GM12872 (cell line): ENCODE results near the gene ECE1.

Source experiments
- TF ChIP-seq, protein P1 (sequence below): IDR thresholded peaks from 3 replicates; pipeline ENCODE4 v1.5.1; 2011; ENCODE audit warnings: low read depth, mild to moderate bottlenecking, low read length, moderate library complexity; ENCODE audit not compliant: insufficient read depth

The ECE1 gene

DNA sequence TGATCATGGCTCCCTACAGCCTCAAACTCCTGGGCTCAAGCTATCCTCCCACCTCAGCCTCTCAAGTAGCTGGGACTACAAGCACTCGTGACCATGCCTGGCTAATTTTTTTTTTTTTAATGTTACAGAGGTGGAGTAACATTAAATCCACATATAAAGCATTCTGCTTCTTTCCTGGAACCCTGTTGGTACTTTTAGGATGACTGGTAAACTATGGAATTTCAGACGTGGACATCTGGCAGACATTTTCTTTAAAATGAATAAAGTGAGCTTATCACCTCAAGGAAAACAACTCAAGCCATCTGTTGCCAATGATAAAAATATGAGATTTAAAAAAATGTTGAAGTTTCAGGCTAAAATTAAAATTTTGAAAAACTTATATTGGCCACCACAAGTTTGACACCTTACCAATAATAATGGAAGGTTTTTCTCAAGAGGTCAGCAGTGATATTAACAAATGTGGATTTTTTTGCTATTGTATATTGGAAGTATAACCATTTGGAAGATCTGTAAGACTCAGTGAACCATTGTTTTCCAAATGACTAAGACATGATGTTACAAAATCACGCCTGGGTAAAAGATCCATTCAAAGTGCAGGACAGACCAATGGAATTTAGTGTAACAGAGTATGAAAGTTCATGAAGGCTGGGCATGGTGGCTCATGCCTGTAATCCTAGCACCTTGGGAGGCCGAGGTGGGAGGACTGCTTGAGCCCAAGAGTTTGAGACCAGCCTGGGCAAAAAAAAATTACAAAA is 60.8 kb downstream of the ECE1 start:
- TF ChIP-seq, protein P1, sequence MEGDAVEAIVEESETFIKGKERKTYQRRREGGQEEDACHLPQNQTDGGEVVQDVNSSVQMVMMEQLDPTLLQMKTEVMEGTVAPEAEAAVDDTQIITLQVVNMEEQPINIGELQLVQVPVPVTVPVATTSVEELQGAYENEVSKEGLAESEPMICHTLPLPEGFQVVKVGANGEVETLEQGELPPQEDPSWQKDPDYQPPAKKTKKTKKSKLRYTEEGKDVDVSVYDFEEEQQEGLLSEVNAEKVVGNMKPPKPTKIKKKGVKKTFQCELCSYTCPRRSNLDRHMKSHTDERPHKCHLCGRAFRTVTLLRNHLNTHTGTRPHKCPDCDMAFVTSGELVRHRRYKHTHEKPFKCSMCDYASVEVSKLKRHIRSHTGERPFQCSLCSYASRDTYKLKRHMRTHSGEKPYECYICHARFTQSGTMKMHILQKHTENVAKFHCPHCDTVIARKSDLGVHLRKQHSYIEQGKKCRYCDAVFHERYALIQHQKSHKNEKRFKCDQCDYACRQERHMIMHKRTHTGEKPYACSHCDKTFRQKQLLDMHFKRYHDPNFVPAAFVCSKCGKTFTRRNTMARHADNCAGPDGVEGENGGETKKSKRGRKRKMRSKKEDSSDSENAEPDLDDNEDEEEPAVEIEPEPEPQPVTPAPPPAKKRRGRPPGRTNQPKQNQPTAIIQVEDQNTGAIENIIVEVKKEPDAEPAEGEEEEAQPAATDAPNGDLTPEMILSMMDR, result no peak

DNA sequence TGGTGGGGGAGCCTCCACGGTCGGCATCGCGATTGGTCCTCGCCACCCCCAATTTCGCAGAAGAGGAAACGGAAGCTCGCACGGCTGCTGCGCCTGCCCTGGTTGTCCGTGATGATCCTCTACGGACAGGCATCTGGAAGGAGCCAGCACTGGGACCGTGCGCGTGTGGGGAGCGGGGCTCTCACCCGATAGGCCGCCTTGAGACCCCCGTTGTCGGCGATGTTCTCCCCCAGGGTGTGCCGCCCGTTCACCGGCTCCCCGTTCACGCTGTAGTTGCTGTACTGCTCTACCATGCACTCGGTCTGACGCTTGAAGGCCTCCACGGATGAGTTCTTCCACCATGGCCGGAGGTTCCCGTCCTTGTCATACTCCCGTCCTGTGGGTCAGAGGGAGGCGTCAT is 65.2 kb downstream of the ECE1 start:
- TF ChIP-seq, protein P1, result no peak

DNA sequence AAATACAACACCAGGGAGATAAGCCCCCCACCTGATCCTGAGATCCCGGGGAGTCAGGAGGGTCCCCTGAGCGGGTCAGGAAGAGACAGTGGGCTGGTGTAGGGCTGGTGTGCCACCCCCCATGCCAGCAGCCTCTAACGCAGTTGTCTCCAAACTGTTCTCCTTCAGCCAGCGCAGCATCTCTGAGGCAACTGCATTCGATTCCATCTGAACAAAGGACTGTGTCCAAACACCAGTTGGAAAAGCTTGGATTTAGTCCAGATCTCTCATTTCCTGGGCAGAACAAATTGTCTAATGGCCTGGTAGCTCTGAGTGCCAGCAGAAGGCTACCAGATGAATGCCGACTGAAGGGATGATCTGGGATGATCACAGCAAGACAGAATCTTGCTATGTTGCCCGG is 69.4 kb downstream of the ECE1 start:
- TF ChIP-seq, protein P1, result no peak

DNA sequence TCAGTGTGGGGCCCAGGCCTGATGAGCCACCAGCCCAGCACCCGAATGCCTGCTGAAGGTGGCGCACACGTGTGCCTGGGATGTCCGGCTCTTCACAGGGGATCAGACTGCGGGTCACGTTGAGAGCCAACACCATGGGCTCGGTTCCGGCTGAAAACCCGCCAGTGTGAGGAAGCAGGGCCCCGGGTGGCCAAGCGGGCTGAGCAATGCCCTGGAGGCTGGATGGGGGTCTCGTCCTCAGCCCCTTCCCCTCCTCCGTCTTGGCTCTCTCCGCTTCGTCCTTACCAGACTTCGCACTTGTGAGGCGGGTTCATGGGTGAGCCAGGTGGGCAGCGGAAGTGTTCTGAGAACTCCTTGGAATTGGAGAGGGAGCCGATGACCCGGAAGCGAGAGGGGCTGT is 70.6 kb downstream of the ECE1 start:
- TF ChIP-seq, protein P1, result no peak

DNA sequence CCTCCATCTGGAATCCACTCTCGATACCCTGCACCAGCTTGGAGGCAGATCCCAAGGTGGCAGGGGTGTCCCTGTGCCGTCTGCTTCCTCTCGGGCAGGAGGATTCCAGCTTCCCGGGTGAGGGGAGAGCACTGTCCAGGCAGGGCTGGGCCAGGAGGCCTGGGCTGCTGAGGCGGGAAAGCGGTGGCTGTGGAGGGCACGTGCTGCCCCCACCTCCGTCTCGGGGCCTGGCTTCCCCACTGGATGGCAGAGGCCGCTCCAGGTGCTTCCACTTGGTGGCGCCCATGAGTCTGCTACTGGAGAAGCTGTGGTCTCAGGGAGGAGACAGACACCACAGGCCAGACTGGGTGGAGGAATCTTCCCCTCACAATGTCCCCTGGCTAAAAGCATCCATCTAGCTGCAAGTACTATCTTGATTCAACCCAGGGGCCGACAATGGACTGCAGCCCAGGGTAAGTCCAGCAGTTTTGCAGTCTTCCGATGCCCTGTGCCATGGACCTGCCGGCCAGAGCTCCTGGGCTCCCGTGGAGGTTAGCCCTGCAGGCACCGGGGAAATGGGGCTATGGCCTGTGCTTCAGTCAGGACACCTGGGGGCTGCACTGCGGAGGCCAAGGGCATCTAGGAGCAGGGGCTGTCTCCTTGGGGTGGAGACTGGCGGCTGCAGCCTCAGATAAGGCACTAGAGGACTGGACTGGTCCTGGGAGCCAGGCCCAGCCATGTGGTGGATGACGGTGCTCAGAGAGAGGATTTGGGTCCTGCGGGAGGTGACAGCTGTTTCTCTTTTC is 72.3 kb downstream of the ECE1 start:
- TF ChIP-seq, protein P1, result peak; percentile 48

DNA sequence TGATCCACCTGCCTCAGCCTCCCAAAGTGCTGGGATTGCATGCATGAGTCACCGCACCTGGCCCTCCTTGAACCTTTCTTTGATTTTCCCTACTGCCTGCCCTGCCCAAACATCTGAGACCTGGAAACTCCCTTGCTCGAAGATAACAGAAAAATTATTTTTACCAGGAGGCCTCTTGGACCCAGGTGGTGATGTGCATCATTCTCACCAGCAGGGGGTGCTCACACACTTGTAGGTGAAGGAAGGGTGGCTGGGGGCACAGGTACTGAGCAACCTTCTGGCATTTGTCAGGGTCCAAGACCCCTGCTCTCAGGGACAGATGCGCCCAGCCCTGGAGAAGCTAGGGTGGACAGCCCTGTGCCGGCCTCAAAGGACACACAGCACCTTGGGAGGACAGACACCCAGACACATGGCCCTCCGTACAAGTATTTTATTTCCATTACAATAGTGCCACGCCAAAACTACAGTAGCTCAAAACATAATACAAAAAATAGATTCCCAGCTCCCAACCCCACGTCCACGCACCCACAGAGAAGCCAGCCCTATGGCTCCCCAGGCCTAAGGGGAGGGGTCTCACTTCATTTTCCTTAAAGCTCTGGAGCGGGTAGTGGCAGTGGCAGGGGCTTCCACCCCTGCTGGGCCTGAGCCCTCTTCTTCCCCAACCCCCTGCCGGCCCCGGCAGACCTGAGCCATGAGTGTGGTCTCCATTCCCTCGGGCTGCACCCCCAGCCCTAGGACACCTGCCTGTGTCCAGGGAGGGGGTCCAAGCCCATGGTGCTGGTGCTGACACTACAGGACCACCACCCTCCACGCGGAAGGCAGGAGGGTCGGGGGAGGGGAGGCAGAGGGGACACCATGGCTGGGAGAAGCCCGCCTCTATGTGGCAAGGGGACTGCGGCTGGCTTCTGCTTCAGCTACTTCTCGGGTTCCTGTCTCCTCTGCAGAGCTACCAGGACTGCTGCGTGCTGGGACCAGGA is 73.1 kb downstream of the ECE1 start:
- TF ChIP-seq, protein P1, result peak; percentile 78

DNA sequence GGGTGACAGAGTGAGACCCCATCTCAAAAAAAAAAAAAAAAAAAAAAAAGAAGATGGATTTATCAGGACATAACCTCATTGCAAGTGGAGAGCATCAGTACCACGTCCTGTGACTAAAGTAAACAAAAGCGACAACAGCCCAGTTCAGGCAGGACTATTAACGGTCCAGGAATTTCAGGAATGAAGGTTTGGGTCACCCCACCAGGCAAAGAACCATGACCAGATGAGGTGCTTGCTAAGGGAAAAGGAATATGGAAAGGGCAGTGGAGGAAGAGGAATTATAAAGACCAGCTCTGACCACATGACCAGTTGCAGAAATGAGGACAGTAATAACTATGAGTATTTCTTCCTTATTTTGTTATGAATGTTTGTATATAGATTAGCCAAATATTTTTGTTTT is 78.1 kb downstream of the ECE1 start:
- TF ChIP-seq, protein P1, result no peak
